Dedifferentiated amniotic fluid mesenchymal stem cell (primary cell): ENCODE measurements around the gene FYB2.

ENCODE experiments used
- DNase-seq: peaks from one replicate; pipeline ENCODE4 v3.0.0-alpha.2; 2016; ENCODE audit errors: extremely low spot score

The FYB2 gene, protein sequence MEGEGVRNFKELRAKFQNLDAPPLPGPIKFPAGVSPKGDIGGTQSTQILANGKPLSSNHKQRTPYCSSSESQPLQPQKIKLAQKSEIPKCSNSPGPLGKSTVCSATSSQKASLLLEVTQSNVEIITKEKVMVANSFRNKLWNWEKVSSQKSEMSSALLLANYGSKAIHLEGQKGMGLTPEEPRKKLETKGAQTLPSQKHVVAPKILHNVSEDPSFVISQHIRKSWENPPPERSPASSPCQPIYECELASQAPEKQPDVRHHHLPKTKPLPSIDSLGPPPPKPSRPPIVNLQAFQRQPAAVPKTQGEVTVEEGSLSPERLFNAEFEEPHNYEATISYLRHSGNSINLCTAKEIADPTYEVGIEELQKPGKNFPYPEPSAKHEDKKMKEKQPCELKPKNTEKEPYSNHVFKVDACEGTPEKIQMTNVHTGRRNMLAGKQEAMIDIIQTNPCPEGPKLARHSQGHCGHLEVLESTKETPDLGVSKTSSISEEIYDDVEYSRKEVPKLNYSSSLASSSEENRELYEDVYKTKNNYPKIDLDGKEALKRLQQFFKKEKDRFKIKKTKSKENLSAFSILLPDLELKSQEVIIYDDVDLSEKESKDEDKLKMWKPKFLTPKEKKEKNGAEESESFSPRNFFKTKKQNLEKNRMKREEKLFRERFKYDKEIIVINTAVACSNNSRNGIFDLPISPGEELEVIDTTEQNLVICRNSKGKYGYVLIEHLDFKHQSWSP

GRCh38 chr1:56819387-56819899, at the start of gene FYB2:
FYB2 (minus strand) TSS chr1:56819404; CDS start chr1:56819290, 114 bp downstream.
- no peak for DNase-seq

DNA sequence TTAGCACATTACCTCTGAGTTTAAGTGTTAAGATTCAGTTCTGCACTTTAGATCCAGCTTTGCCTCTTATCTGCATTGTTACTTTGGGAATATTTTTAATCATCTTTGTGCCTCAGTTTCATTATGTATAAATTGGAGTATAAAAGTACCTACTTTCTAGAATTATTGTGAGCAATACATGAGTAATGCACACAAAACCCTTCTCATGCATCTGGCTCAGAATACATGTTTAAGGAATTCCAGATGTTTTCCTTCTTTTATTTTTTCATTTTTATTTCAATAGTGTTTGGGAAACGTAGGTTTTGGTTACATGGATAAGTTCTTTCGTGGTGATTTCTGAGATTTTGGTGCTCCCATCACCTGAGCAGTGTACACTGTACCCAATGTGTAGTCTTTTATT, 49.6 kb upstream of the FYB2 start:
- peak; percentile 45 for DNase-seq

DNA sequence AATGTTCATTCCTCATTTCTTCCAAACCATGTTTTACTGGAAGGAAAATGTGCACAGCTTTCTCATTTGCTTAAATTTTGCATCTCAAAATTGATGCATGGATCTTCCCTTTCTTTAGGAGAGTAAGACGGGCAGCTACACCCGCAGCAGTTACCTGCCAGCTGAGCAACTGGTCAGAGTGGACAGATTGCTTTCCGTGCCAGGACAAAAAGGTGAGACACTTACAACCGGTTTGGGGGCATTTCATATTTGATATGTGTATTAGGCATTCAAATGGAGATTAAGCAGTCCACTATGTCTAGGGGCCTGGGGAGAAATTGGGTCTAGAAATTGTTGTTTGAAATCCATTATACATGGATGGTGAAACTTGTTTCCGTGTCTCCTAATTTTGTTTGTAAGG, 48.3 kb upstream of the FYB2 start:
- DNase-seq, result no peak

DNA sequence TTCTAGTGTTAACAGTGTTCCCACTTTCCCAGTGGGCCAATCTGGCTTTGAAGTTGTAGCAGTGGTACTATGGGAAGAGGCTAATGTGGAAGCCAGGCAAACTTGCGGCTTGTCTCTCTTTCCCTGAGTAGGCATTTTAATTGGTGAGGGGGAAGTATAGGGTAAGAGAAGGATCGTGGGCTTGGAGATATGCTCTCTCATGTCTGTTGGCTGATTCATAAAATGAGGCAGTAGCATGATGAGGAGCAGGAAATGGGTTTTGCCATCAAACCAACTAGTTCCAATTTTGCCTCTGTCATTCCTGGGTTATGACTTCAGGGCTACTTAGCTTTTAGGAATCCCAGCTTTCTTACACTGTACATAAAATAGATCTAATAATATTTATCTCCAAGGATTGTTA, 47.5 kb upstream of the FYB2 start:
- peak; percentile 51 for DNase-seq

DNA sequence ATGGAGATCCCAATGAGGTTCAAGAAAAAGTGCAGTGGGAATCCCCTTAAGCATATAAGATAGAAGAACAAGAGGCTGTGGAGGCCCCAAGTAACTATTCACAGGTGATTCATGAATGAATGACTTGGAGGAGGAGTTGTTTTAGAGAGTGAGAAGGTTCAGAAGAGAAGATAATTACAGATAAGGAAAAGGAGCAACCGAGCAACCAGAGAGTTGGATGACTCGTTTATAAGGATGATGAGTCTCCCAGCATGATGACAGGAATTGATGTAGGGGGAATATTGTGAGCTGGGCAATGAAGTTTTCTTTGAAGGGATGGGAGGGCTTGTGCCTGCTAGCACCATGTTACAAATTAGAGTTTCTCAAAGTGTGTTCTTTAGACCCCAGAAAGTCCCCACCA, 45.2 kb upstream of the FYB2 start:
- DNase-seq, result no peak

GRCh38 chr1:56863265-56863992, 44.2 kb upstream of the FYB2 start:
- DNase-seq, result no peak

- no peak for DNase-seq
Observed at GRCh38 chr1:56859287-56859686, 40.1 kb upstream of the FYB2 start.

DNA sequence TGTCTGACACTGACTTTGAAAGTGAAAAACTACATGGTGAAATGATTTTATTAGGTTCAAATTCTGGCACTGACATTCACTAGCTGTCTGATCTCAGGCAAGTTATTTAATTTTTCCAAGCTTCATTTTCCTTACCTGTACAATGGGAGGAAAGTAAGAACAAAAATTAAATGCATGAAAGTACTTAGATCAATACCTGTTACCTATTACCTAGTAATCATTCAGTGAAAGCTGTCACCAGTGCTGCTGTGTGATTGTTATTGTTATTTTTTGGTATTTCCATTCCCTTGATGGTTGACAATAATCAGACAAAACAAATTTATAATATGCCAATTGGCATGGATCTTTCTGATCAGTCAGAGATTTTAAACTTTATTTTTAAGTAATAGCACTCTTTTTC, 37.0 kb upstream of the FYB2 start:
- DNase-seq, result no peak

DNA sequence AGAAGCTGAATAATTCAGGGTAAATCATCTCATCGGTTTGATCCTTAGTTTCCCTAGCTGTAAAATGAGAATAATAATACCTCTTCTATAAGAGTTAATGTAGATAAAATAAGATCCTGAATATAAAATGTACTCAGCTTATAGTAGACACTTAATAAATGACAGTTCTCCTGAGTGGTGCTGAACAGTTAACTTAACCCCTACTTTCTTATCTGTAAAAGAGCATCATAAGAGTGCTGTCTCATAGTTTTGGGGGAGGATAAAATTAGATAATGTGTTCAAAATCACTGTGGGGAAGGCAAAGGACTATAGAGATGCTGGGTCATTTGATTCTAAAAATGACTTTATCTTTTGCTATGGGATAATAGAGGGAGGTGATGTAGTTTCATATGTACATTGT, 36.0 kb upstream of the FYB2 start:
- DNase-seq, result no peak

DNA sequence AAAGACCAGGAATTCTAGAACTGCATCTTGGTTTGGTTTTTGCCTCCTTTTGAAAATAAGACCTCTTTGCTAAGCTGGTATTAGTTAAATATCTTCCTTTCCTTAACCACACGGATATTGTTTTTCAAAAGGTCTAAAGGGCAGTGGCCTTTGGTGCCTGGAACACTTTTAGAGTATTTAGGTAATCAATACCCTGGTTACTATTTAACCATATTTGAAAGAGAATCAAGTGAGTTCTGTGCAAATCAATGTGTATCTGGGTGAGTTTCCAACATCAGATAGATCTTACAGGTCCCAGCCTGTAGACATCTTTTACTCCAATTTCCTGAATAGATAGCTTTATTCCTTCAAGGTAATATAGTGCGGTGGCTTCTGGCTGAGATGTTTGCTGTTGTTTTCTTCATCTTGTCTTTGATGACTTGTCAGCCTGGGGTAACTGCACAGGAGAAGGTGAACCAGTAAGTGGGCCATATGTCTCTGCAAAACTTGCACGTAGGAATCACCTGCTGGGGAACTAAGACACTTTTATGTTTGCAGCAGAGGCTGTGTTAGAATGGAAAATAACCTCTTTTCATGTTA, 35.4 kb upstream of the FYB2 start, which contains the start of gene C8A:
Gene C8A, plus strand, starts transcription at position 277 of the 579 bp plus-strand sequence. Its CDS starts 105 bp downstream, at position 382.
- DNase-seq, result no peak

DNA sequence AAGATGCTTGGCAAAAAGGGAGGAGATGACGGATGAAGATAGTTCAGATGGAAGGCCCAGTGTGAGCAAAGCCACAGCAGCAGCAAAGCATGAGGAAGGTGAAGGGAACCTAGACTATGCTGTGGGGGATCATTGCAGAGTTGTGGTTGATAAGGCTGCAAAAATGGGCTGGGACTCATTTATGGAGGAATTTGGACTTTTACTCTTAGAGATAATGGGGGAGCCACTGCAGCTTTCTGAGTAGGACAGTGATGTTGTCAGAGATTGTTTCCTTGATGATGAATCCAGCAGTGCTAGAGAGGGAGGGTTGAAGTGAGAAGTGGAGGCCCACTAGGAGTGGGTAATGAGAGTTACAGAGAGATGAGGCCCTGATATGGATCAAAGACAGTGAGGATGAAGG, 33.3 kb upstream of the FYB2 start:
- DNase-seq, result no peak

- no peak for DNase-seq
Observed at GRCh38 chr1:56850922-56851321, 31.7 kb upstream of the FYB2 start.

DNA sequence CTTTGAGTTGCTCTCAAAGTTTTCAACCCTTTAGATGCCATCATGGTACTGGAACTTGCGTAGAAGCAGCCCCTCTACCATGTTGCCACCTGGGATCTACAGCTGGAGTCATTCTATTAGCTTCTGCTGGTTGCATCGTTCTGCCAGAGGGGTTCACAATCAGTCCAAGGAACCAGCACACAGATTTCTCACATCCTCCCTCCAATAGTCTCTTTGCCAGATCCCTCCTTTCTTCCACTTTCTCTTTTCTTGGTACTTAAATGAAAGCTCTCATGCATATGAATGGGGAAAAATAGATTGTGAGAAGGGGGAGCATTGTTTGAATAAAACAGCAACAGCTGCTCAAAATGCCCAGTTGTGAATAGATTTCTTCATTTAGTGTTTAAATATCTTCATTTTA, 31.2 kb upstream of the FYB2 start:
- DNase-seq, result no peak

- DNase-seq, result no peak
Observed at GRCh38 chr1:56849750-56850149, 30.5 kb upstream of the FYB2 start.

GRCh38 chr1:56845343-56845742, 26.1 kb upstream of the FYB2 start:
- DNase-seq, result no peak

DNA sequence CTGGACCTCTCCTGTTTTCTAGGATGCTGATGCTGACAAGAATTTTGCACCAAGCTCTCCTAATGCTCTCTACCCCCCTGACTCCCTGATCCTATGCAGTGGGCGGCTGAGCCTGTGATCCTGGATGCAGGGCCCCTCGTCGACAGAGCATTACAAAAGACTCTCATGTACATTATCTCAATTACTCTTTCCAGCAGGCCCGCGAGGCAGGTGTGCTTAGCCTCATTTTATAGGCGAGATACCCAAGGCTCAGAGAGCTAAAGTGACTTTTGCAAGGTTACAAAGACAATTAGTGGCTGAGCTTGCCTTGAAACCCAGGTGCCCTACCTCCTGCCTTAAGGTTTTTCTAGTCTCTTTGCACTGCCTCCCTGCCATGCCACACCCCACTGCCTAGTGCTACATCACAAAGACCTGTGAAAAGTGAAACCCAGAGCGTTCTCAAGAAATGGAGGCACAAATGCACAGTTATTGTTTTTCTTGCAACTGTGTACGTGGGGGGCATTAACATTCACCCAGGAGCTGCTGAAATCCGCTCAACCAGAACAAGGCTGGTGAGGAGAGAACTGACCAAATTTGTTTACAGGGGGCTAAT, 25.4 kb upstream of the FYB2 start:
- DNase-seq, result no peak

DNA sequence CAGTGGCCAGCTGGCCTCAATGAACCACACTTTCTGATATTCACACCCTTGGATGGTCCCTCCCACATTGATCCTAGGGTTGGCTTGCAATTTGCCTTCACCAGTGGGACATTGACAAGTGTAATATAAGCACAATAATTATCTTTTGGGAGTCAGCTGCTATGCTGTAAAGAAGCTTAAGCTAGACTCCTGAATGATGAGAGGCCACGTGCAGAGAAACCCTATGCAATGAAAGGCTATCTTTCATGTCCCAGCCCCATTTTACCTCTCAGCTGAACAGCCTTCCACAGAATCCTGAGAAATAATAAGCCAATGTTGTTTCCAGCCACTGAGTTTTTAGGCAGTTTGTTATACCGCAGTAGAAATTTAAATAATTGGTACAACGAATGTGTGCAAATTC, 24.3 kb upstream of the FYB2 start:
- no peak for DNase-seq

DNA sequence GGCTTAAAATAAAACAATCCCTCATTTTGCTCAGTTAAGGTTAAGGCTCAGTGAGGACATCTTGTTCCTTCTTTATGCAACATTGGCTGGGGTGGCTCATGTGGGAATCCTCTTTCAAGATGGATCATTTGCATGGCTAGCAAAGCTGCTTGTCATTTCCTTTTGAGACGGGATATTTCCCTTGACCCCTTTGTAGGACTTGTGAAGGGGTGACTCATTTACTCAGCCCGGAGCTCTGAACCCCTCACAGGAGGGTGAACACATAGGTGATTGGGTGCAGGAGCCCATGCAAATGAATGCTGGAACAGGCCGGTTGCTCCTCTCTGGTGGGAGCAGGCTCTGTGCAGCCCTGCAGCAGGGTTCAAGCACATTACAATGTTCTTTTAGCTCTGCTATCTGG, 19.6 kb upstream of the FYB2 start:
- no peak for DNase-seq

DNA sequence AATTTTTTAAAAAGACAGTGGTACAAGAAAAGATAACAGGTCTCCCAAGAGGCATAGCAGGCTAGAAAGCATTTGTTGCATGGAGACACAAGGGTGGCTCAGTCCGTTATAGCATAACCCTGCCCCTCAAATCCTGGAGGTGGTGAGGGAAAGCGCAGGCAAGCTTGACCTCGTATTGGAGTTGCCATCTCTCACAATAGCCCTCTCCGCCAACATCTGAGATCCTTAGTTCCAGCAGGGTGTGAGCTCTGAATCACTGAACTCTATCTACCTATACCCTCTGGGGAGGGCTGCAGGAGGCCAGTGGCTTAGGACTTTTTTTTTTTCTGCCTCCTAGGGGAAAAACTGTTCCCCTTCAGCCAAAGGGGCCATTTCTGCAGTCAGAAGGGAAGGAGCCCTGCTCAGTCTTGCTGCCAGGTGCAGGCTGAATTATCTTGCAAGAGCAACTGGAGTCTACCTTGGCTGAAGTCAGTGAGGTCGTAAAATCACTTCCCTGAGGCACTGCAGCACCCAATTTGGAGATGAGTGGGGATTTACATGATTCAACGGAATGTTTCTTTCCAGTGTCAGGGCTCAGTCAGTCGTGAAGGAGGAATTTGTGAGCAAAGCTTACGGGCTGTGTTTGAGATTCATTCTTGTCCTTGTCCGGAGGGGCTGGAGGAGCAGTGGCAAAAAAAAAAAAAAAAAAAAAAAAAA, 18.2 kb upstream of the FYB2 start:
- DNase-seq, result no peak

DNA sequence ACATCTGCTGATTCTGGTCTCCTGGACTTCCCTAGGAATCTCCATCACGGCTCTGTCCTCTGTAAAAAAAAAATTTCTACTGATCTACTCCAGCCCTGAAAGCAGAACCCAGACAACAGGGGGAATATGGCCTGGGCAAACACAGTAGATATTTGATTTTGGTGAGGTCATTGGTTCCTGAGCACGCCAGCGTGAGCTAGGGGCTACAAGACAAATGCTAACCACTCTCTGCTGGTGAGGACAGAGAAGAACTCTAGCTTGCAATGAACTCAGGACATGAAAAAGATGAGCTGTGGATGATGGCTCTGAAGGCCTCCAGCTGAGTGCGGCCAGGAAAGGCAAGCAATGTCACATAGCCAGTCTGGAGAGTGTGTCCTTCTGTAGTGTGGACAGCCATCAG, 17.2 kb upstream of the FYB2 start:
- DNase-seq, result no peak

GRCh38 chr1:56835657-56836056, 16.5 kb upstream of the FYB2 start:
- DNase-seq, result no peak
